HG02763 (cell line): ENCODE results near the gene SUGCT.

Experiments used
- ATAC-seq: cut with Tn5 transposase; IDR thresholded peaks from one replicate; pipeline ENCODE4 v1.9.1; 2021; ENCODE audit warnings: mild to moderate bottlenecking, moderate library complexity; ENCODE audit not compliant: unreplicated experiment

Gene SUGCT

DNA sequence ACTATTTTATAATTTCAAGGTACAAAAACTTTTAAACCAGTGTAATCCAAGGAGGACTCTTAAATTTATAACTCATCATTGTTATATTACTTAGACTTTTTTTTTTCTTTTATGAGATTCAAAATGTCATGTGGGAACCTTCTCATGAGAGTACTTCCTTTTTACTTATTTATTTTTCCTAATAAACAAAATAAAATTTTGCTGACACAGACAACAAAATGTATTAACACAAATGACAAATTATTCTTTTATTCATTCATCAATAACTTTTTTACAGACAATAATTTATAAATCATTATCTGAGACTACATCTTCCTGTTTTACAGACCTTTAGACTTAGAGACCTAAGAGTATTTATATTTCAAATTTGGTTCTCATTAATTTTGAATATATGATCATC is 706.2 kb downstream of the SUGCT start:
- no peak for ATAC-seq

DNA sequence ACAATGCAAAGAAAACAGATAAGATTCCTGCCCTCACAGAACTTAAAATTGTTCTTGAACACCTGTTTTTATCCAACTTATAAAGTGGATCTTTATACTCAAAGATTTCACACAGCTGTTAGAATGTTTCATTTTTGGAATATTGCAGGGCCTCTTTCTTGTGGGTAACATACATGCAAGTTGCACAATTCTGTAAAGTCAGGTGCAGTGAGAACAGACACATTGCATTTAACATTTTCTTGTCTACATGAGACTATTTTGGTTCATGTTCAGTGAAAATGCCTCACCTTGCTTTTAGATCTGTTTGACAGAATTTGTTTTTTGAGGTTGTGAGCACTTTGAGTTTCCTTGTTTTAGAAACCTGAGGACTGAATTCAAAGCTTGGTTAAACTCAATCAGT is 707.8 kb downstream of the SUGCT start:
- no peak for ATAC-seq

DNA sequence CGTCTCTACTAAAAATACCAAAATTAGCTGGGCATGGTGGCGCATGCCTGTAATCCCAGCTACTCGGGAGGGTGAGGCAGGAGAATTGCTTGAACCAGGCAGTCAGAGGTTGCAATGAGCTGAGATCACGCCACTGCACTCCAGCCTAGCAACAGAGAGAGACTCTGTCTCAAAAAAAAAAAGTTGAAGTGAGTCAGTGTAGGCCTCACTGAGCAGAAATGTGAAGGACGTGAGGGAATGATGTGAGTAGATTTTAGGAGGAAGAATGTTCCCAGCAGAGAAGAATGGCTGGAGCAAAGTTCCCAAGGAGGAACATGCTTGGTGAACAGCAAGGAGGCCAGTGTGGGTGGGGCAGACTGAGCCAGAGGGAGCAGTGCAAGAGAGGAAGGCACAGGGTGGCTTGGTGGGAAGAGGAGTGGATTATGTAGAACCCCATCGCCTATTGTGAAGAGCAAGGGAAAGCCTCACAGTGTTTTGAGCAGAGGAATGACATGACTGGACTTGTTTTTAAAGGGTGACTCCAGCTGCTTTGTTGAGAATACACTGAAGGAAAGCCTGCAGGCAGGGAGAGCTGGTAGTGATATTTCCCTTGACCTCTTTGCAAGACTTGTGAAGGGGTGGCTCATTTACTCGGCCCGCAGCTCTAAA is 708.7 kb downstream of the SUGCT start:
- no peak for ATAC-seq

DNA sequence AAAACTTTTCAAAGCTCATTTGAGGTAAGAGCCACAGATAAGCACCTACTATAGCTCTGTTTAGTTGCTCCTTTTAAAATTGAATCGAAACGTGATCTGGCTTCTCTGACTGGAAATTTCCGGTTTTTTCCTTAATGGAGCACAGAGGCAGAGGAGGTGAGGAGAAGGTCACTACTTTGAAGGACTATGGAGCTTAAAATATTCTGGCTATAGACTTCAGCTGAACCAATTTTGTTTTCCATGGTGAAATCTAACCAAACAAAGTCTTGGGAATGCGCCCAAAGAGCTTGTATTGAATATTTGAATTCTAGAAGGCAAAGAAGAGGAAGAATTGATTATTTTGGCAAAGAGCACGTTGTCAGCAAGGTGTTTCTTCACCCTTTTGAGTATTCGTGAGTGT is 711.1 kb downstream of the SUGCT start:
- no peak for ATAC-seq

- ATAC-seq, result no peak
These were observed 713.1 kb downstream of the SUGCT start for GRCh38 chr7:40847921-40848320.

GRCh38 chr7:40848541-40849221 is 713.9 kb downstream of the SUGCT start:
- ATAC-seq, result no peak

DNA sequence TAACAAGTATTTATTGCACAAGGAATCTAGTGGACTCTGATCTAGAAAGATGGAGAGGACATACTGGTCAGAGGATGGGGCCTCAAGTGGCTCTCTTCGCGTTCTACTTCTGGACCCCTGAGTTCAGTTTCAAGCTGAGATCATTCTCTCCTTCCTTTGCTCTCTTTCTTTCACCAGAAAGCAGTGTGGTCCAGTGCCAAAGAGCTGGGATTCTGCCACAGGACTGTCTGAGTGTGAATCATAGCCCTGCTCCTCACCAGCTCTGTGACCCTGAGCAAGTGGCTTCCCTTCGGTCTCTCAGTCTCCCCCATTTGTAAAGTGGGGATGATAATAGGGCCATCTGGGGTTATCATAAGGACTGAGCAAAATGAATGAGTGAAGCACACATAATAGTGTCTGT is 715.2 kb downstream of the SUGCT start:
- ATAC-seq, result no peak

DNA sequence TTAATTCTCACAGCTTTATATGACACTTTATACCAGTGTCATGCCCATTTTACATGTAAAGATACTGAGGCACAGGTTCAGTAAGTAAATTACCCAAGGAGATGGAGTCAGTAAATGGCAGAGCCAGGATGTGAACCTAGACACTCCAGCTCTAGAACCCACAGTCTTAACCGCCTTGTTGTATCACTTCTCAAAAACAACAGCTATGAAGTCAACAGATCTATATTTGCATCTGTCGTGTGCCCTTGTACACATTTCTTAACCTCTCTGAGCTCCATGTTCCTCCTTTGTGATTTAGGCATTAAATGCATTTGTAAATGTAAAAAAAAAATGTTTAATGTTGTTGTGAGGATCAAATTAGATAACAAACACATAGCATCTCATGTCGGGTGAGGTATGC is 716.2 kb downstream of the SUGCT start:
- ATAC-seq, result no peak

DNA sequence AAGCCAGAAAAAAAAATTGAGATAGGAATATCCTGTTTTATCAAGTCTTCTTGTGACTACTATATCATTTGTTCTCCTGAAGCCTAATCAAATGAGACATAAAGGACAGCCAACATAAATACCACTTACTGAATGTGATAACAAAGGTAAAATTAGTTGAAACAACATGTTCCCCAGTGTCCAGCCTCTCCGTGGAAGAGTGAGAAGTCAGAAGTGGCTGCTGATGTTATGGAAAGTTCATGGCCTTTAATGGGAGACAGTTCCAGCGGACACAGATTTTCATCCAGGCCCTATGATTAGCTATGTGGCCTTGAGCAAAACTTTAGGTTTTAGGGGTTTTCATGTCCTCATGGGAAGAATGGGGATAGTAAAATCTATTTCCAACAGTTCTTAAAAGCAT is 724.3 kb downstream of the SUGCT start:
- no peak for ATAC-seq

- no peak for ATAC-seq
These were observed 725.2 kb downstream of the SUGCT start for GRCh38 chr7:40859965-40860543.

DNA sequence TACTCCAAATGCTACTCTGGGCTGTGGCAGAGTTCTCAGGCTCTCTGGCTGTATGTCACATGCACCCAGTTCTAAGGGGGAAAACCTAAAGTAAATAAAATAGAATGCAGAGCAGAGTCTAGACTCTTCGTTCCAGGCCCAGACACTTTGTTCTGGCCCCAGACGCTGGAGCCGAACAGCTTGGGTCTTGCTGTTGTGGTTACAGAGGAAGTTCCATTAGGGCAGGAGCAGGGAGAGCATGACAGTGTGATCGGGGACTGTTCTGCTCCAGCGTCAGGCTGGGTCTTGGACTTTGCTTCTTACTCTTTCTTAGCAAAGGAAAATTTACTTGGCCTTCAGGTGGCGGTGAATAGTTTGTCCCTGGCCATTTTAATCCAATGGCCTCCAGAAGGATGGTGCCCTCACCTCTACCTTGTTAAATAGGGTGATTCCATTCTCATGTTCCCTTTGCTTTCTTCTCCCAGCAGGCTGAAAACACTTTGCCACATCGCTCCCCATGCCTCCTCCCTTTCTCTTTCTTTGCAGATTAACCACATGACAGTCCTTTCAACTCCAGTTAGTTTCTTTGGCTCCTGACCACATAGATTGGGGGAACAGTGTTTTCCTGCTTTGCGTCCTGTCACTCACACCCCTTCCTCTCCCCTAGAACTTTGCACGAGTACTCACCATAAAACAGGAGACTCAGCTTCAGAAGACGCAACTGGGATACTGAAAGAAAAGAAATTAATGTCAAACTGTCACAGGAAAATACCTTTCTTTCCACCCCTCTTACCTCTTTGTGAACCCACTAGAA is 730.8 kb downstream of the SUGCT start:
- no peak for ATAC-seq

- ATAC-seq, result no peak
These were observed 731.8 kb downstream of the SUGCT start for GRCh38 chr7:40866601-40867000.

GRCh38 chr7:40870108-40870507 is 735.3 kb downstream of the SUGCT start:
- ATAC-seq, result no peak

DNA sequence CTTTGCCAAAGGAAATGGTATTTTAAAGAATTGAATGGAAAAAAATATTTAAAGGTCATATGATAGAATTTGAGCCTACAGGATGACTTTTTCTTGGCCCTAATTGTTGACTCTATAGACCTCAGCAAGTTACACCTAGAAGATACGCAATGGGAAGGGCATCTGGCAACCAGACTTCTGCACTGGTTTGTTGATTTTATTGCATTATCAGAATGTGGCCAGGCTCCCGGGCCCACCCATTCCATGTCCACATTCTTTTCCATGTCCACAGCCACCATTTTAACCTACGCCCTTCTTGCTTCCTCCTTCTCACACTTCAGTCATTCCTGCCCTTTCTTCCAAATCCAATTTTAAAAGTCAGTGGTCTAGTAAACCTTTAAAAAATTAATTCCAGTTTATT is 738.4 kb downstream of the SUGCT start:
- ATAC-seq, result no peak

DNA sequence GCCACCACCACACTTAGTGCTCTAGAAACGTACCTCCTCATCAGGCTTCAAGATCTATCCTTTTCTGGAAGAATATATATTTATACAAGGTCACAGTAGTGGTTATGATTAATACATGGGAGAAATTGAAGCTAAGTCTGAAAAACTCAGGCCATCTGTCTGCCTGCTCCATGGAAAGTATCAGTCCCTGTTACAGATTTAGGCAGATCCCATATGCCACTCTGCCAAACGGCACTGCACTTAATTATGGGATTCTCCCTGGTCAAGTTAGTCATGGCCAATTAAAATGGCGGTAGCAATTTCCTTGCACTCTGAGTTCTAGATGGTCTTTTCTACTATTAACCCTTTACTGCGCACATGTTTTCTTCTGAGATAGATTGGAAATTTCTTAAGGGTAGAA is 740.0 kb downstream of the SUGCT start:
- ATAC-seq, result no peak

GRCh38 chr7:40876601-40877000 is 741.8 kb downstream of the SUGCT start:
- ATAC-seq, result no peak

- no peak for ATAC-seq
These were observed 745.2 kb downstream of the SUGCT start for GRCh38 chr7:40879941-40880543.

DNA sequence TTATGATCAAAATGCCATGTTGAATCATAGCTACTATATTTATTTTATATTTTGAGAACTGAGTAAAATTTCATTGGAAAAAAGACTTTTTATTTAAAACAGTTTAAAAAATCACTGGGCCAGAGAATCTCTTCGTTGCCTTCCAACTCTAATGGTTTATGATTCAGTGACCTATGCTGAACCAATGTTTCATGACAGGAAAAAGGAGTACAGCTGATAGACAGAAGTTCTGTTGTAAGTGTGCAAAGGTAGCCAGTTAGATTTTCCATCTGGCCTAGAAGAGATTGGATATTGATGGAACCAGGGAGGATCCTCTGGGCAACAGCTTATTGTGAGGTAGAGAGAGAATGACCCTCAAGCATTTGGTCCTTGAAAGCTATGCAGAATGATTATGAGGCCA is 745.8 kb downstream of the SUGCT start:
- no peak for ATAC-seq

DNA sequence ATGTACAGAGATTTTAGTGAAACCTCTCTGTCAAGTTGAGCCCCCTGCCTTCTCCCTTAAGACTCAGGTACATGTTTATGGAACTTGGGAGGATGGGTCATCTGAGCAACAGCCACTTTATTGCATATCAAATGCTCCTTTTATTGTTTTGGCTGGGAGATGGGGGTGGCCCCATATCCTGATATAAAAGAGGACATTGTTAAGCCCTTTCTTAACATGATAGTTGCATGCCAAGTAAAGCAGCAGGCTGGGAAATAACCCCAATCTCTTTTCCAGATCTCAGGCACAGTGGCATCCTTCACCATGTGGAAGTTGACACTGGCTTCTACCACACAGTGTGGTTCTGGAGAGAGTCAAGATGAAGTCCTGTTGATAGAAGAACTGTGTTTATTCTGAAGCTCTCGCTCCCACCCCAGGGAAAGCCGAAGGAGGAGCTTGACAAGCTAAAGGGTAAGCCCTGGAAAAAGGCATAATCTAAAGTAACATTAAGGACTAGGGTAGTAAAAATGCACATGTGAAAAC is 746.7 kb downstream of the SUGCT start:
- ATAC-seq, result no peak

DNA sequence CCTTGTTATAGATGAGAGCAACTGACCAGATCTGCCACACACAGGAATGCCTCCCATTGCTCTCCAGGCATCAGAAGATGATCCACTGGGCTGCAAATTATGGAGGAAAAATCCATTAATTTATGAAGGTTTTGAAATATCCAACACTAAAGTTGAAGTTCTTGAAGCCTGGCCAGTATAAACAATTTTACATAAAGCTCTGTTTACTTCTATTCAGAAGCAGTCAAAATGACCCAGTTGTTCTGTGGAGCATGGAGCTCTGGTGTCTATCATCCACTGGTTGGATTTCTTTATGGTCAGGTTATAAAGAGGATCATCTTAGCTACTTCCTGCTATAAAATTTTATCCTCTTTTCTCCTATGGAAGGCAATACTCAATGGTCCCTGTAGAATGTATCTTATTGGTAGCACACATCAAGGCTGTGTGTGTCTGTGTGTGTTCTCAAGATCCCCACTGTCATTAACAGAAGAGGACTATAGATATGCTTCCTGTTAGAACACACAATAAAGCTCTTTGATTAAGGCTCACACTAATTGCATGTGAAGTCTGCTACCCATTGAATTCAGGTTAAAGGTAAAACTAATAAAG is 747.4 kb downstream of the SUGCT start:
- no peak for ATAC-seq

DNA sequence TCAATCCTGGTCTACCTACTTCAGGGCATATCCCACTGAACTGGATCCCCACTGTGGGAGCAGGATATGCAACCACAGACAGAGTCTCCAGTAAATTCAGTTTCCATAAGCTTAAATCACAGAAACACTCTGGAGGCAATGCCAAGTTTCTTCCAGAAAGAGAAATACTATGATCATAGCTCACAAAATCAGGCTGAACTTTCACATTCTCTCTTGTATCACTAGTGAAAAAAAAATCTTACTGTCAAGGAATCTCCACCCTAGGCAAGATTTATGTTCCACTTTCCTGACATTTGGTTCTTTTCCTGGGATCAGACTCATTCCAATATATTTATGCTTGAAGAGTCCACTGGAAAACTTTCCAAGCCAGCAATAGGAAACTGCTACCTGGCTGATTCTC is 749.0 kb downstream of the SUGCT start:
- no peak for ATAC-seq
